ENCODE measurements around the gene IP6K3.
A peak's percentile ranks its signal among the peaks of the same experiment; 100 is the strongest.

IP6K3 gene

DNA sequence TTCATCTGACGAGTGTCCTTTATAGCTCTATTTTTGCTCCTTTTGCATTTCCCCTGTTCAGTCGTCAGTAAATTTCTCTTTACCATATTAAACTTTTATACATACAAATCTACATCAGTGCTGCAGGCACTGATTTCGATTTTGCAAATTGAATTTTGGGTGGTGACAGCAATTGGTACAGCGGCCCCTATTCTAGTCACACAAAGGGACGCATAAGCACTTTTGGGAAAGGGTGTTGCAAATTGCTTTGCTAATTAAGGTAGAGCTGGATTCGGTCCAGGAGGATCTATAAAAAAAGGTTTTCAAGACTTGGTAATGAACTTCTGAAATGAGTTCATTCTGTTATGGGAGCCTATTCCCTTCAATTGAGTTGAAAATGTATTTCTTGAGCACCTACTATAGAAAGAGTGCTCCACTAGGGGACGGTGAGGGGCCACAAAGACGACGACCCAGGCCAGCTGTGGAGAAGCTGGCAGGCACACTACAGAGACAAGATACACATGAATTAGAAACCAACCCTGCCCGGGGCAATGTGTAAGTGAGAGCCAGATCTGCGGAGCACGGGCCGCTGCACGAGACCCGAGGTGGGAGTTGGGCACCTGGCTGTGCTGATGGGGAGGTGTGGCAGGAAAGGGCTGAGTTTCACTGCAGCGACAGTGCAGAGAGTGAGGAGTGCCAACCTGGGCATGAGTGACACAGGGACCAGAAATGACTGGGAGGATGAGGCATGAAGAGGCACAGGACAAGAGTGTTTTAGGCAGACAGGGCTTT, 40.6 kb downstream of the IP6K3 start:
- Histone ChIP-seq H2AFZ (ENCODE audit: low read length) (no peak overlapping the region), H3K36me3 (replicated peaks; ENCODE audit: insufficient read depth, low read length) (no peaks in the 10 kb centered on the region), H3K9ac (ENCODE audit: low read length) (peak overlapping the region; percentile 2; the same call in 1 of the 2 replicates), H3K27ac (ENCODE audit: low read length) (peak overlapping the region; percentile 33; the same call in 1 of the 2 replicates), H3K9me2 (replicated peaks; ENCODE audit: insufficient read depth, low read length) (no peaks in the 10 kb centered on the region), H3K79me2 (ENCODE audit: low read length) (peaks cover 44% of the 10 kb centered on the region), H3F3A (ENCODE audit: insufficient read depth, low read length) (peaks cover 17% of the 10 kb centered on the region), H3K4me2 (ENCODE audit: low read depth, low read length) (peak overlapping the region; percentile 22; the same call in 1 of the 2 replicates), H3K9me3 (replicated peaks; ENCODE audit: insufficient read depth, low read length) (no peaks in the 10 kb centered on the region), H3K4me3 (ENCODE audit: low read length) (0 out of 2 replicates have a peak overlapping the region, but pooled peaks have one; percentile 5), H4K20me1 (ENCODE audit: insufficient read depth, low read length) (no peaks in the 10 kb centered on the region), H3K27me3 (replicated peaks; ENCODE audit: insufficient read depth, low read length) (no peaks in the 10 kb centered on the region), H3K4me1 (ENCODE audit: low read length) (peaks cover 52% of the 10 kb centered on the region)
- DNase-seq: peak; percentile 85
- no peak for TF ChIP-seq EZH2 (optimal IDR thresholded peaks at IDR 0.05; ENCODE audit: low read depth, low read length)
- TF ChIP-seq, protein P1, sequence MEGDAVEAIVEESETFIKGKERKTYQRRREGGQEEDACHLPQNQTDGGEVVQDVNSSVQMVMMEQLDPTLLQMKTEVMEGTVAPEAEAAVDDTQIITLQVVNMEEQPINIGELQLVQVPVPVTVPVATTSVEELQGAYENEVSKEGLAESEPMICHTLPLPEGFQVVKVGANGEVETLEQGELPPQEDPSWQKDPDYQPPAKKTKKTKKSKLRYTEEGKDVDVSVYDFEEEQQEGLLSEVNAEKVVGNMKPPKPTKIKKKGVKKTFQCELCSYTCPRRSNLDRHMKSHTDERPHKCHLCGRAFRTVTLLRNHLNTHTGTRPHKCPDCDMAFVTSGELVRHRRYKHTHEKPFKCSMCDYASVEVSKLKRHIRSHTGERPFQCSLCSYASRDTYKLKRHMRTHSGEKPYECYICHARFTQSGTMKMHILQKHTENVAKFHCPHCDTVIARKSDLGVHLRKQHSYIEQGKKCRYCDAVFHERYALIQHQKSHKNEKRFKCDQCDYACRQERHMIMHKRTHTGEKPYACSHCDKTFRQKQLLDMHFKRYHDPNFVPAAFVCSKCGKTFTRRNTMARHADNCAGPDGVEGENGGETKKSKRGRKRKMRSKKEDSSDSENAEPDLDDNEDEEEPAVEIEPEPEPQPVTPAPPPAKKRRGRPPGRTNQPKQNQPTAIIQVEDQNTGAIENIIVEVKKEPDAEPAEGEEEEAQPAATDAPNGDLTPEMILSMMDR (IDR thresholded peaks at IDR 0.05; ENCODE audit: low read length): peak; percentile 26; the same call in 1 of the 2 replicates

DNA sequence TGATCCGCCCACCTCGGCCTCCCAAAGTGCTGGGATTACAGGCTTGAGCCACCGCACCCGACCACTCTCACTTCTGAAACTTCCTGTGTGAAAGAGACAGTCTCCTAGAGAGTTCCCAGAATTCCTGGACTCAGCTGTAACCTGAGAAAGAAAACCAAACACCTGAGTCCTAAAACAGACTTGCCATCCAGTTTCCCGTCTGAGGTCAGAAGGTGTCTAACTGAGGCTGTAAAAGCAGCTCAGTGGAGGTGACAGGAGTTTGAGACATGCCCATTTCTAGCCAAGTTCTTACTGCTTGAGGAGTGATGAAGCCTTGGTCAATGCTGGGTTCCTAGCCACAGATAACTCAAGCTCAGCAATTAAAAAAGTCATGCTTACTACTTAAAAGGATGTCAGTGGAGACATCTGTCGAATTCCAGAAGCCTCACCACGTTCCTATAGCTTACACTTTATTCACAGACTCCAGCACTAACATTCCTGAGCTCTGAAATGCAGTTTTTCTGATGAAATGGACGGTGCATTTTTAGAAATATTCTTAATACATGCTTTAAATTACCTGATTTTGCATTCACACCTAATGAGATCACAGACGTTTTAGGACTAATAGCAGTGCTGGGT, 41.3 kb downstream of the IP6K3 start:
- Histone ChIP-seq H4K20me1 (ENCODE audit: insufficient read depth, low read length) (no peaks in the 10 kb centered on the region), H3F3A (ENCODE audit: insufficient read depth, low read length) (peaks cover 13% of the 10 kb centered on the region), H3K9me2 (replicated peaks; ENCODE audit: insufficient read depth, low read length) (no peaks in the 10 kb centered on the region), H3K9me3 (replicated peaks; ENCODE audit: insufficient read depth, low read length) (no peaks in the 10 kb centered on the region), H2AFZ (ENCODE audit: low read length) (no peak overlapping the region), H3K36me3 (replicated peaks; ENCODE audit: insufficient read depth, low read length) (no peaks in the 10 kb centered on the region), H3K27ac (ENCODE audit: low read length) (no peak overlapping the region), H3K79me2 (ENCODE audit: low read length) (peaks cover 36% of the 10 kb centered on the region), H3K9ac (ENCODE audit: low read length) (no peak overlapping the region; the same call in 1 of the 2 replicates), H3K4me2 (ENCODE audit: low read depth, low read length) (peak overlapping the region; percentile 22; the same call in 1 of the 2 replicates), H3K27me3 (replicated peaks; ENCODE audit: insufficient read depth, low read length) (no peaks in the 10 kb centered on the region), H3K4me1 (ENCODE audit: low read length) (peaks cover 47% of the 10 kb centered on the region), H3K4me3 (ENCODE audit: low read length) (no peak overlapping the region)
- TF ChIP-seq EZH2 (optimal IDR thresholded peaks at IDR 0.05; ENCODE audit: low read depth, low read length) (no peak), EZH2phosphoT487 (IDR thresholded peaks at IDR 0.05; ENCODE audit: low read length) (no peak)
- TF ChIP-seq, protein P1 (IDR thresholded peaks at IDR 0.05; ENCODE audit: low read length): no peak
- no peak for DNase-seq

DNA sequence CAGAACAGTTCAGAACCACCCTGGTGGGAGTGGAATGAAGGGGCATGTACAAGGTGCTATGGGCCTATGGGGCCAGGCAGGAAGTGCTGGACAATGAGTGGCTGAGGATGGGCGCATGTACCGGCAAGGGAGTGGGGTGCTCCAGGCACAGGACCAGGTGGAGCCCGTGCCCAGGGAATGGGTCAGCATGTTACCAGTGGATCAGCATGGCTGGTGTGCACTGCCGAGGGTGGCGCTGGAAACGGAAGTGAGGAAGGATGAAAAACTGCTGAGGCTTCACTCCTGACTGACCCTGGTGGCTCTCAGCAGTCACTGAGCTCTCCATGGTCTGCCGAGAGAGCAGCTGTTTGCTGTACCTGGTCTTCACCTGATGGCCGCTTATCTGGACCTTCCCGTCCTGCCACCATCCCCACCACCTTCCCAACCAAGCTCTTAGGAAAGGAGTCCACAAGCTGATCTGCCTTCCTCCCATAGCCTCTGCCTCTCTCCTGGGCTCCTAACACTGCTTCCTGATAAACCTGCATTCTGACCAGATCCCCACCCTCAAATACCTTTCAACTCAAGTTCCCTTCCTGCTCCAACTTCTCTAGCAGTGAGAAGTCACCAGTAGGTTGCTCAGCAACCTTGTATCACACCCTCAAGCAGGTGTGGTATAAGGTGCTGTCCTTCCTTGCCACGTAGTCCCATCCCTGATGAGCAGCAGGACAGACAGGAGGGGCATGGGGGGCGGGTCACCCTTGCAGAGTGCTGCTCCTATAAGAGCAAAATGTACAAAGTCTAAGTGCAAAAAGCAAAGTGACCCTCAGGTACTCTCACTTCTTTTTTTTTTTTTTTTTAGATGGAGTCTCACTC, 42.3 kb downstream of the IP6K3 start:
- H3K4me1 ChIP-seq (ENCODE audit: low read length): peaks cover 38% of the 10 kb centered on the region
- no peak overlapping the region for H3K4me3 ChIP-seq (ENCODE audit: low read length)
- H3K9ac ChIP-seq (ENCODE audit: low read length): no peak overlapping the region
- no peaks in the 10 kb centered on the region for H4K20me1 ChIP-seq (ENCODE audit: insufficient read depth, low read length)
- H3K4me2 ChIP-seq (ENCODE audit: low read depth, low read length): no peak overlapping the region
- TF ChIP-seq, protein P1 (IDR thresholded peaks at IDR 0.05; ENCODE audit: low read length): no peak
- TF ChIP-seq EZH2 (optimal IDR thresholded peaks at IDR 0.05; ENCODE audit: low read depth, low read length): no peak
- no peak for TF ChIP-seq EZH2phosphoT487 (IDR thresholded peaks at IDR 0.05; ENCODE audit: low read length)
- H3K27me3 ChIP-seq (replicated peaks; ENCODE audit: insufficient read depth, low read length): no peaks in the 10 kb centered on the region
- H3K36me3 ChIP-seq (replicated peaks; ENCODE audit: insufficient read depth, low read length): no peaks in the 10 kb centered on the region
- no peaks in the 10 kb centered on the region for H3K9me3 ChIP-seq (replicated peaks; ENCODE audit: insufficient read depth, low read length)
- H3K9me2 ChIP-seq (replicated peaks; ENCODE audit: insufficient read depth, low read length): no peaks in the 10 kb centered on the region
- H3K79me2 ChIP-seq (ENCODE audit: low read length): peaks cover 27% of the 10 kb centered on the region
- H3K27ac ChIP-seq (ENCODE audit: low read length): no peak overlapping the region
- no peak overlapping the region for H2AFZ ChIP-seq (ENCODE audit: low read length)
- peaks cover 12% of the 10 kb centered on the region for H3F3A ChIP-seq (ENCODE audit: insufficient read depth, low read length)
- no peak for DNase-seq
